ENCODE measurements around the gene MED20.

The MED20 gene

DNA sequence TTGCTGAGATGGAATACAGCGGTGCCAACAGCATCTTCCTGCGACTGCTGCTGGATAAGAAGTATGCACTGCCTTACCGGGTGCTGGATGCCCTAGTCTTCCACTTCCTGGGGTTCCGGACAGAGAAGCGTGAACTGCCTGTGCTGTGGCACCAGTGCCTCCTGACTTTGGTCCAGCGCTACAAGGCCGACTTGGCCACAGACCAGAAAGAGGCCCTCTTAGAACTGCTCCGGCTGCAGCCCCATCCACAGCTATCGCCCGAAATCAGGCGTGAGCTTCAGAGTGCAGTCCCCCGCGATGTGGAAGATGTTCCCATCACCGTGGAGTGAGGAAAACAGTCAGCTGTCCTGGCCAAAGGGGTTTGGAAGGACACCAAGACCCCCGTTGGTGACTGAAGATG lies 11.4 kb upstream of the MED20 start:
- peaks cover 63% of the 10 kb centered on the region for H3K36me3 ChIP-seq (ENCODE audit: insufficient read depth, low read length)
- no peak overlapping the region for H2AFZ ChIP-seq (ENCODE audit: low read length, unreplicated experiment)
- no peaks in the 10 kb centered on the region for H3K27me3 ChIP-seq (ENCODE audit: insufficient read depth, low read length)
- no peak overlapping the region for H3K4me3 ChIP-seq (ENCODE audit: low read depth, low read length)
- peaks cover 28% of the 10 kb centered on the region for H3K79me2 ChIP-seq (ENCODE audit: control insufficient read depth, insufficient read depth, low read length, unreplicated experiment)
- peaks cover 45% of the 10 kb centered on the region for H3K4me1 ChIP-seq (ENCODE audit: control insufficient read depth, insufficient read depth, low read length, unreplicated experiment)
- no peak overlapping the region for H3K27ac ChIP-seq (ENCODE audit: low read depth, low read length)

DNA sequence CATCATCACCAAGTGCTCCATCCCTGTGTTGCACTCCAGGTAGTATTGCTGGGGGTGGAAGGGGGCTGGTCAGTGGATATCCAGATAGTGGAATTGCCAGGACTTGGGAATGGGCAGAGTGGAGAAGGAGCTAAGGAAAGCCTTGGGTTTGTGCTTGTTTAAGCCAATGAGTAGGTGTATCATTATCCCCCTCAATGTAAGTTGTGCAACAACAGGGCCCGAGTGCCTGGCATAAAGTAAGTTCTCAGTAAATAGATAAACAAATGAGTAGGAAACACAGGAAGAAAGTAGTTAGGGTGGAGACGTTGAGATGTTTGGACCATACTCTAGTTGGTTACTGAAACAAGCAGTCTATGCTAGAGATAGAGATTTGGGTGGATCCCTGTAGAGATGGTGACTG lies 10.9 kb upstream of the MED20 start:
- H3K36me3 ChIP-seq (ENCODE audit: insufficient read depth, low read length): peaks cover 63% of the 10 kb centered on the region
- H2AFZ ChIP-seq (ENCODE audit: low read length, unreplicated experiment): no peak overlapping the region
- peaks cover 26% of the 10 kb centered on the region for H3K79me2 ChIP-seq (ENCODE audit: control insufficient read depth, insufficient read depth, low read length, unreplicated experiment)
- 0 out of 2 replicates have a peak overlapping the region, but pooled peaks have one; percentile 20 for H3K27ac ChIP-seq (ENCODE audit: low read depth, low read length)
- no peaks in the 10 kb centered on the region for H3K27me3 ChIP-seq (ENCODE audit: insufficient read depth, low read length)
- H3K4me3 ChIP-seq (ENCODE audit: low read depth, low read length): no peak overlapping the region
- peaks cover 44% of the 10 kb centered on the region for H3K4me1 ChIP-seq (ENCODE audit: control insufficient read depth, insufficient read depth, low read length, unreplicated experiment)

DNA sequence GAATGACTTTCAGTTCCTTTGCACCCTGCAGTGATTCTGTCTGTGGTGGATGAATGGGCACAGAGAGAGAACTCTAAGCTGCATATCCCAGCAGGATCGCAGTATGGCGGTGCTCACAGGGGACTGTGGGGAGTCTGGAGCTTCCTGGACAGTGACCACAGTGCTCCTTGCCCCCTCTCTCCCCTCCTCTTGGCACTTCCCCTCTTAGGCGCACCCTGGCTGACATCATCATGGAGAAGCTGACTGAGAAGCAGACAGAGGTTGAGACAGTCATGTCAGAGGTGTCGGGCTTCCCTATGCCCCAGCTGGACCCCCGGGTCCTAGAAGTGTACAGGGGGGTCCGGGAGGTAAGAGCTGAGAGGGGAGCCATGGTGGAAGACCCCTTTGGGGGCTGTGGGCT lies 9.0 kb upstream of the MED20 start:
- Histone ChIP-seq H3K4me3 (ENCODE audit: low read depth, low read length) (no peak overlapping the region), H3K36me3 (ENCODE audit: insufficient read depth, low read length) (peaks cover 60% of the 10 kb centered on the region), H3K4me1 (ENCODE audit: control insufficient read depth, insufficient read depth, low read length, unreplicated experiment) (peaks cover 27% of the 10 kb centered on the region), H3K27me3 (ENCODE audit: insufficient read depth, low read length) (no peaks in the 10 kb centered on the region), H3K79me2 (ENCODE audit: control insufficient read depth, insufficient read depth, low read length, unreplicated experiment) (peaks cover 21% of the 10 kb centered on the region), H3K27ac (ENCODE audit: low read depth, low read length) (no peak overlapping the region), H2AFZ (ENCODE audit: low read length, unreplicated experiment) (no peak overlapping the region)

DNA sequence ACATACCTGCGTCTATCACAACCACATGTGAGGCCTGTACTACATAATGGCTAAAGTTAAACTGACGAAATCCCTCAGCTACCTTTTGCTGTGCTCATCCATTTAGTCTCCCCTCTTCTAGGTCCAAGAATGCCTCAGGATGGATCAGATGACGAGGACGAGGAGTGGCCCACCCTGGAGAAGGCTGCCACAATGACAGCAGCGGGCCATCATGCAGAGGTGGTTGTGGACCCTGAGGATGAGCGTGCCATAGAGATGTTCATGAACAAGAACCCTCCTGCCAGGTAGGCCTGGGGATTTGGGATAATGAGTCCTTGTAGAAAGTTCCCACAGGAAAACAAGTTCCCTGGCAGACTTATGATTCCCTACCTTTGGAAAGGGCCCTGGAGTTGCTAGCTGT lies 6.3 kb upstream of the MED20 start:
- no peak overlapping the region for H3K4me3 ChIP-seq (ENCODE audit: low read depth, low read length)
- H3K36me3 ChIP-seq (ENCODE audit: insufficient read depth, low read length): peaks cover 53% of the 10 kb centered on the region
- peaks cover 43% of the 10 kb centered on the region for H3K79me2 ChIP-seq (ENCODE audit: control insufficient read depth, insufficient read depth, low read length, unreplicated experiment)

DNA sequence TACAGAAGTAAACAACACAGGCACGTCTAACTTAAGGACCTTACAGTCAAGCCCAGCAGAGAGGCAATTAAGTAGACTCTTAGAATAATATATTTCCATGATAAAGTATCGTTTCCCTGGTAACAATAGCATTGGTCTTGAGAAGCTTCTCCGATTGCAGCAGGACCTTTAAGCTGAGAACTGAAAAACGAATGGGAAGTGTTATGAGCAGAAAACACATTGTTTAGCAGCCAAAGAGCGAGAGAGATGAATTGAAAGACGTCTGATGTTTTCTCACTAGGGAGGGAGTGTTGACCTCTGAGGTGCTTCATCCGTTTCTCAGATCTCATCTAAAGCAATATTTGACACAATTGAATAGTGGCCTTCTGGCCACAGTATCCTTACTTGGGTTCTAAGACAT lies 1.2 kb upstream of the MED20 start:
- peak overlapping the region; percentile 88; the same call in 1 of the 2 replicates for H3K27ac ChIP-seq (ENCODE audit: low read depth, low read length)
- H3K4me1 ChIP-seq (ENCODE audit: control insufficient read depth, insufficient read depth, low read length, unreplicated experiment): peaks cover 37% of the 10 kb centered on the region
- no peak overlapping the region for H2AFZ ChIP-seq (ENCODE audit: low read length, unreplicated experiment)
- H3K4me3 ChIP-seq (ENCODE audit: low read depth, low read length): peak overlapping the region; percentile 75
- peaks cover 15% of the 10 kb centered on the region; the same call in 1 of the 2 replicates for H3K36me3 ChIP-seq (ENCODE audit: insufficient read depth, low read length)
- H3K27me3 ChIP-seq (ENCODE audit: insufficient read depth, low read length): no peaks in the 10 kb centered on the region
- H3K79me2 ChIP-seq (ENCODE audit: control insufficient read depth, insufficient read depth, low read length, unreplicated experiment): peaks cover 62% of the 10 kb centered on the region

More for the DNA sequence above, 6.3 kb upstream of the MED20 start:
- H3K27me3 ChIP-seq (ENCODE audit: insufficient read depth, low read length): no peaks in the 10 kb centered on the region
- H3K4me1 ChIP-seq (ENCODE audit: control insufficient read depth, insufficient read depth, low read length, unreplicated experiment): peaks cover 29% of the 10 kb centered on the region
- peak overlapping the region; percentile 57 for H3K27ac ChIP-seq (ENCODE audit: low read depth, low read length)
- no peak overlapping the region for H2AFZ ChIP-seq (ENCODE audit: low read length, unreplicated experiment)

DNA sequence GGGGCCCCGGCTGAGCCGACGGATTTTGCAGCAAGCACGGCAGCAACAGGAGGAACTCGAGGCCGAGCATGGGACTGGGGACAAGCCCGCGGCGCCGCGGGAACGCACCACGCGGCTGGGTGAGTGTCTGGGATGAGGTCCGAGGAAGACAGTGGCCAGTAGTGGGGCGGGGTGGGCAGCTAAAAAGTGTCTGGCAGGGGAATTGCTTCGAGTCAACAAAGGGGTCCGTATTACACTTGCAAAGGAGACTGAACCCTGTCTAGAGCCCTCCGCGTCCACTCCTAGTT lies 716 bp upstream of the MED20 start:
- H3K4me3 ChIP-seq (ENCODE audit: low read depth, low read length): peak overlapping the region; percentile 75
- H3K4me1 ChIP-seq (ENCODE audit: control insufficient read depth, insufficient read depth, low read length, unreplicated experiment): peaks cover 38% of the 10 kb centered on the region
- H2AFZ ChIP-seq (ENCODE audit: low read length, unreplicated experiment): peak overlapping the region; percentile 51
- H3K36me3 ChIP-seq (ENCODE audit: insufficient read depth, low read length): peaks cover 12% of the 10 kb centered on the region; the same call in 1 of the 2 replicates
- H3K79me2 ChIP-seq (ENCODE audit: control insufficient read depth, insufficient read depth, low read length, unreplicated experiment): peaks cover 62% of the 10 kb centered on the region
- no peaks in the 10 kb centered on the region for H3K27me3 ChIP-seq (ENCODE audit: insufficient read depth, low read length)
- peak overlapping the region; percentile 88 for H3K27ac ChIP-seq (ENCODE audit: low read depth, low read length)

DNA sequence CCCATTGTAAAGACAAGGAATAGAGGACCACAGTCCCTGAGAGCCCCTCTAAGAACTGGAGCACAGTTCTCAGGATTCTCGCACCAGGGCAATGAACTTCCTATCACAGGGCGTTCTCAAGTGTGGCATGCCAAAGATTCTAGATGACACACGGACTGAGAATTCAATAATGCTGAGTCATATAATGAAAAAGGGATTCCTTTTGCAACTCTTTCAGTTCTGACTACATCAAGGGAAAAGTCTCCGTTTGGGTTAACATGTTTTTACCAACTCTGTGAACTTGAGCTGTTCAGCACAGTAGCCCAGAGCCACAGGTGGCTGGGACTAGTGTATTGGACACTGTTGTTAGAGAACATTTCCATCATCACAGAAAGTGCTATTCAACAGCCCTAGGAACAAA lies 3.4 kb downstream of the MED20 start:
- H3K27ac ChIP-seq (ENCODE audit: low read depth, low read length): peak overlapping the region; percentile 89
- H3K79me2 ChIP-seq (ENCODE audit: control insufficient read depth, insufficient read depth, low read length, unreplicated experiment): peaks cover 35% of the 10 kb centered on the region
- 0 out of 2 replicates have a peak, but pooled peaks cover 3% of the 10 kb centered on the region for H3K36me3 ChIP-seq (ENCODE audit: insufficient read depth, low read length)
- H3K4me1 ChIP-seq (ENCODE audit: control insufficient read depth, insufficient read depth, low read length, unreplicated experiment): peaks cover 28% of the 10 kb centered on the region
- peak overlapping the region; percentile 38 for H2AFZ ChIP-seq (ENCODE audit: low read length, unreplicated experiment)
- peak overlapping the region; percentile 15 for H3K4me3 ChIP-seq (ENCODE audit: low read depth, low read length)
- no peaks in the 10 kb centered on the region for H3K27me3 ChIP-seq (ENCODE audit: insufficient read depth, low read length)

DNA sequence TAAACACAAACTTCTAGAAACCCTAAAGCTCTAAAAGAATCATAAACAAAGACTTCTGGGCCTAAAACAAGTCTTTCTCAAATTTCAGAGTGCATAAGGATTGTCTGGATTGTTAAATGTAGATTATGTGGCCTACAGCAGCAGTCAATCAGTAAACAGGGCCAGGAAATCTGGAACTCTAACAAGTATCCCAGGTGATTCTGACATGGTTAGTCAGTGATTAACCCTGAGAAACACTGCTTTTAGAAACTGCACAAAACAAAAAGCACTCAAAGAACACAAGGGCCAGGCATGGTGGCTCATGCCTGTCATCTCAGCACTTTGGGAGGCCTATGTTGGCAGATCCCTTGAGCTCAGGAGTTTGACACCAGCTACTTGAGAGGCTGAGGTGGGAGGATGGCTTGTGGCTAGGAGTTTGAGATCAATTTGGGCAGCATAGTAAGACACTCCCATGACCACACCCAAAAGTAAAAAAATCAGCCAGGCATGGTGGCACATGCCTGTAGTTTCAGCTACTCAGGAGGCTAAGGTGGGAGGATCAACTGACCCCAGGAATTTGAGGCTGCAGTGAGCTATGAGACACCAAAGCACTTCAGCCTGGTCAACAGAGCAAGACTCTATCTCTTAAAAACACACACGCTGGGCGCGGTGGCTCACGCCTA lies 5.9 kb downstream of the MED20 start:
- 0 out of 2 replicates have a peak, but pooled peaks cover 3% of the 10 kb centered on the region for H3K36me3 ChIP-seq (ENCODE audit: insufficient read depth, low read length)
- H3K27me3 ChIP-seq (ENCODE audit: insufficient read depth, low read length): no peaks in the 10 kb centered on the region
- H3K79me2 ChIP-seq (ENCODE audit: control insufficient read depth, insufficient read depth, low read length, unreplicated experiment): peaks cover 18% of the 10 kb centered on the region
- H2AFZ ChIP-seq (ENCODE audit: low read length, unreplicated experiment): no peak overlapping the region
- no peak overlapping the region for H3K27ac ChIP-seq (ENCODE audit: low read depth, low read length)
- no peak overlapping the region for H3K4me3 ChIP-seq (ENCODE audit: low read depth, low read length)
- peaks cover 25% of the 10 kb centered on the region for H3K4me1 ChIP-seq (ENCODE audit: control insufficient read depth, insufficient read depth, low read length, unreplicated experiment)

DNA sequence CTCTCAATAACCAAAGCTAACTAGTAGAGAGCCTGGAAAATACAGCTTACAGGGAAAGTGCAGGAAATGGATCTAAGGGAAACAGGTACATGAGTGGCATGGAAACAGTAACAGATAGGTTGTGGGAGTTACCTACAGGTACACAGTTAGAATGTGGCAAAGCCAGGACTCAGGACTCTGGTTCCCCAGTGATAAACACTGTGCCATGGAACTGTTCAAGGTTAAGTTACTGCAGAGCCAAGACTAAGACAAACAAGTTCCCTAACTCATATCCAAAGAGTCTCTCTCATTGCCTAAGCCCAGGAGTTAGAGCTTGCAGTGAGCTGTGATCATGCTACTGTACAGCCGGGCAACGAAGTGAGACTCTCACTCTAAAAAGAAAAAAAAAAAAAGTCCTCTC lies 6.6 kb downstream of the MED20 start:
- peaks cover 11% of the 10 kb centered on the region for H3K79me2 ChIP-seq (ENCODE audit: control insufficient read depth, insufficient read depth, low read length, unreplicated experiment)
- H3K36me3 ChIP-seq (ENCODE audit: insufficient read depth, low read length): 0 out of 2 replicates have a peak, but pooled peaks cover 3% of the 10 kb centered on the region
- H3K4me3 ChIP-seq (ENCODE audit: low read depth, low read length): no peak overlapping the region
- H3K27ac ChIP-seq (ENCODE audit: low read depth, low read length): no peak overlapping the region
- no peak overlapping the region for H2AFZ ChIP-seq (ENCODE audit: low read length, unreplicated experiment)
- peaks cover 19% of the 10 kb centered on the region for H3K4me1 ChIP-seq (ENCODE audit: control insufficient read depth, insufficient read depth, low read length, unreplicated experiment)
- H3K27me3 ChIP-seq (ENCODE audit: insufficient read depth, low read length): no peaks in the 10 kb centered on the region

DNA sequence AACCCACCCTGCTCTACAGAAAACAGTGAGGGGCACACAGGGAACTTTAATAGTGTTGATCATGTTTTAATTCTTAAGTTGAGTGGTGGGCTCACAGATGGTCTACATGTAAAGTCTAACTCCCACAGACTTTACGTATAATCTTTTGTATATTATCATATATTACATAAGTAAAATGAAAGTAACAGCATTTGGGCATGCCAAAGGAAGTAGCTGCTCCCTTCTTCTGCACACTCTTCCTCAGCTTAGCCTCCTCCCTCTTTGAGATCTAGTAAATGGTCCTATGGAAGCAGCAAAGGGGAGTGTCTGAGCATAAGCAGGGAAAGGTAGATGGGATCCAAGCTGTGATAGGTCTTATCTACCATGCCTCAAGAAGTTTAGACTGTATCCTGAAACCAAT lies 11.2 kb downstream of the MED20 start:
- Histone ChIP-seq H3K4me3 (ENCODE audit: low read depth, low read length) (no peak overlapping the region), H3K36me3 (ENCODE audit: insufficient read depth, low read length) (no peaks in the 10 kb centered on the region), H3K27ac (ENCODE audit: low read depth, low read length) (no peak overlapping the region), H3K4me1 (ENCODE audit: control insufficient read depth, insufficient read depth, low read length, unreplicated experiment) (no peaks in the 10 kb centered on the region), H3K79me2 (ENCODE audit: control insufficient read depth, insufficient read depth, low read length, unreplicated experiment) (no peaks in the 10 kb centered on the region), H2AFZ (ENCODE audit: low read length, unreplicated experiment) (no peak overlapping the region), H3K27me3 (ENCODE audit: insufficient read depth, low read length) (no peaks in the 10 kb centered on the region)

DNA sequence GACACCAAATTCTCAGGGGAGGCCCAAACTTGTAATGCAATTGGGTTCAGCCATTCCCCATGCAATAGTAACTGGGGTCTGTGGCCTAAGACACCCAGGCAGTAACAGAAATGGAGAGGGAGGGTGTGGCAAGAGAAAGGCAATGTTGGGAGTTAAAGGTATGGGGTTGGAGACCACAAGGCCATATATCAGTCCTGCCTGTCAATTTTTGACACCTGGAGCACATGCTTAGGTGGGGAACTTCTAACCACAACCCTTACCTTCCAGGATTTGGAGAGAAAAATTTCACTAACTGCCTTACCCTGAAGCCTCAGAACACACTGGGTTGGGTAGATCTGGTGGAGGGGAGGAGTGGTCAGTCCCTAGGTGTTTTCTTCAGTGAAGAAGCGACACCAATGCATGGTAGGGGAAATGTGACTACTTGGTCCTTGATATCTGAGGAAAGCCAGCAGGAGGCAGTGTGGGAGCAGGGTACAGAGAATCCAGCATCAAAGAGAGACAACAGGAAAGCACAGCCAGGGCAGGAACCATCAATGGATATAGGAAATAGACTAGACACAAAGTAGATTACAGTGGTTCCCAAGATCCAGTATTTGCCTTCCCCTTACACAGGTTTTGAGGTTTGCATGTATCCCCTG lies 18.9 kb downstream of the MED20 start:
- H3K36me3 ChIP-seq (ENCODE audit: insufficient read depth, low read length): peaks cover 3% of the 10 kb centered on the region; the same call in 1 of the 2 replicates
- no peaks in the 10 kb centered on the region for H3K79me2 ChIP-seq (ENCODE audit: control insufficient read depth, insufficient read depth, low read length, unreplicated experiment)
- no peak overlapping the region for H3K4me3 ChIP-seq (ENCODE audit: low read depth, low read length)
- no peaks in the 10 kb centered on the region for H3K27me3 ChIP-seq (ENCODE audit: insufficient read depth, low read length)
- no peak overlapping the region for H3K27ac ChIP-seq (ENCODE audit: low read depth, low read length)
- no peak overlapping the region for H2AFZ ChIP-seq (ENCODE audit: low read length, unreplicated experiment)
- peaks cover 10% of the 10 kb centered on the region for H3K4me1 ChIP-seq (ENCODE audit: control insufficient read depth, insufficient read depth, low read length, unreplicated experiment)

Measured in ACC112 (cell line).